ENCODE results near the gene PLCG1. TPM values are rescaled to one million over a fixed set of nuclear protein-coding genes. Genes with fewer than 3 reads are reported as not detected.

Gene PLCG1
- total and polyA plus RNA-seq, 9 donors: 69.4 to 118 (median 93.1) TPM

DNA sequence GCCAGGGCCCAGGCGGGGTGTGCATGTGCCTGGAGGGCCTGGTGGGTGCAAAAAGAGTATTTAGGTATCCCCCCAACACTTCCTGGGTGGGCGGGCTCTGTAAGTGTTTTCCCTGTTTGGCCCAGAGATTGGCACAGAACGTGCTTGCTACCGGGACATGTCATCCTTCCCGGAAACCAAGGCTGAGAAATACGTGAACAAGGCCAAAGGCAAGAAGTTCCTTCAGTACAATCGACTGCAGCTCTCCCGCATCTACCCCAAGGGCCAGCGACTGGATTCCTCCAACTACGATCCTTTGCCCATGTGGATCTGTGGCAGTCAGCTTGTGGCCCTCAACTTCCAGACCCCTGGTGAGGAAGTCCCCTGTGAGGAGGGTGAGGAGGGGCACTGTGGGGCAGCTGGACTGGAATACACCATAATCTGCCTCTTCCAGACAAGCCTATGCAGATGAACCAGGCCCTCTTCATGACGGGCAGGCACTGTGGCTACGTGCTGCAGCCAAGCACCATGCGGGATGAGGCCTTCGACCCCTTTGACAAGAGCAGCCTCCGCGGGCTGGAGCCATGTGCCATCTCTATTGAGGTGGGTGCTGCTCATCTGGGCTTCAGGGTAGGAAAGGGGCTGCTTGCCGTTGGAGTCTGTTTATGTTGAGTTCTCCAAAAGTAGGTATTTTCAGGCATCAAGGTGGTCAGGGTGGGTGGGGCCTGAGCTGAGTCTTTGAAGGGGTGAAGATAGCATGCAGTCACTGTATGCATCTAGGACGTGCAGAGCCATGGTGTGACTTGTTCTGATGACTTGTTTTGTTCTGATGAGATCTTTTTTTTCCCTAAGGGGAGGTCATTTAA, 35.2 kb downstream of the PLCG1 start:
- DNase-seq: peak; percentile 34
- Histone ChIP-seq H3K4me1 (ENCODE audit: control insufficient read depth, insufficient read depth, low read length) (peaks cover 20% of the 10 kb centered on the region), H3K27me3 (ENCODE audit: control insufficient read depth, insufficient read depth, low read length) (no peaks in the 10 kb centered on the region), H3K9me3 (replicated peaks; ENCODE audit: control insufficient read depth, low read depth, low read length) (no peaks in the 10 kb centered on the region), H3K27ac (ENCODE audit: low read length) (peak overlapping the region; percentile 20), H3K4me3 (ENCODE audit: low read length) (no peak overlapping the region), H3K36me3 (ENCODE audit: control insufficient read depth, insufficient read depth, low read length) (peaks cover 91% of the 10 kb centered on the region)
- WGBS (ENCODE audit: insufficient coverage): 61% methylated on average over 15 of the region's 18 CpGs

GRCh38 chr20:41173161-41173721, 35.9 kb downstream of the PLCG1 start:
- H3K4me1 ChIP-seq (ENCODE audit: control insufficient read depth, insufficient read depth, low read length): peaks cover 27% of the 10 kb centered on the region
- peak; percentile 90 for DNase-seq
- H3K4me3 ChIP-seq (ENCODE audit: low read length): no peak overlapping the region
- peaks cover 84% of the 10 kb centered on the region for H3K36me3 ChIP-seq (ENCODE audit: control insufficient read depth, insufficient read depth, low read length)
- H3K27ac ChIP-seq (ENCODE audit: low read length): peak overlapping the region; percentile 42
- no peaks in the 10 kb centered on the region for H3K9me3 ChIP-seq (replicated peaks; ENCODE audit: control insufficient read depth, low read depth, low read length)
- whole genome bisulfite sequencing (ENCODE audit: insufficient coverage): 18% methylated on average over 6 of the region's 9 CpGs
- H3K27me3 ChIP-seq (ENCODE audit: control insufficient read depth, insufficient read depth, low read length): no peaks in the 10 kb centered on the region

DNA sequence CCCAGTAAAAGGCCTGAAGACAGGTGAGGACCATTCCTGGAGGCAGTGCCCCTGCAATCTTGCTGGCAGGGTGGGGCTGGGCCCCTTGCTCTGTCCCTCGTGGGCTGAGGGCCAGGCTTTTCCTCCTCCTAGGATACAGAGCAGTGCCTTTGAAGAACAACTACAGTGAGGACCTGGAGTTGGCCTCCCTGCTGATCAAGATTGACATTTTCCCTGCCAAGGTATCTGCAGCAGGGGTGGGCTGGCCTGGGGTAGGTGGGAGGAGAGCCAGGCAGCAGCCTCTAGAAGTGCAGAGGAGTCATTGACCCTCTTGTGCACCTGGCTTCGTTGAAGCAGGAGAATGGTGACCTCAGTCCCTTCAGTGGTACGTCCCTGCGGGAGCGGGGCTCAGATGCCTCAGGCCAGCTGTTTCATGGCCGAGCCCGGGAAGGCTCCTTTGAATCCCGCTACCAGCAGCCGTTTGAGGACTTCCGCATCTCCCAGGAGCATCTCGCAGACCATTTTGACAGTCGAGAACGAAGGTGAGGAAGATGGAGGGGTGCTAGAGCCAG, 36.5 kb downstream of the PLCG1 start:
- 80% methylated on average over 13 of the region's 13 CpGs for WGBS (ENCODE audit: insufficient coverage)
- H3K4me1 ChIP-seq (ENCODE audit: control insufficient read depth, insufficient read depth, low read length): peaks cover 33% of the 10 kb centered on the region
- H3K27ac ChIP-seq (ENCODE audit: low read length): peak overlapping the region; percentile 42
- peaks cover 78% of the 10 kb centered on the region for H3K36me3 ChIP-seq (ENCODE audit: control insufficient read depth, insufficient read depth, low read length)
- no peaks in the 10 kb centered on the region for H3K27me3 ChIP-seq (ENCODE audit: control insufficient read depth, insufficient read depth, low read length)
- DNase-seq: peak; percentile 15
- no peaks in the 10 kb centered on the region for H3K9me3 ChIP-seq (replicated peaks; ENCODE audit: control insufficient read depth, low read depth, low read length)
- H3K4me3 ChIP-seq (ENCODE audit: low read length): no peak overlapping the region

DNA sequence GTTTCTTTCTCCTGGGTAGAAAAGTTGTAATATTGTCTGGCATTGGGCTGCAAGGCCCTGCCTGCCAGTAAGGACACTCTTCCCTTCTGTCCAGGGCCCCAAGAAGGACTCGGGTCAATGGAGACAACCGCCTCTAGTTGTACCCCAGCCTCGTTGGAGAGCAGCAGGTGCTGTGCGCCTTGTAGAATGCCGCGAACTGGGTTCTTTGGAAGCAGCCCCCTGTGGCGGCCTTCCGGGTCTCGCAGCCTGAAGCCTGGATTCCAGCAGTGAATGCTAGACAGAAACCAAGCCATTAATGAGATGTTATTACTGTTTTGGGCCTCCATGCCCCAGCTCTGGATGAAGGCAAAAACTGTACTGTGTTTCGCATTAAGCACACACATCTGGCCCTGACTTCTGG, 37.0 kb downstream of the PLCG1 start:
- H3K4me1 ChIP-seq (ENCODE audit: control insufficient read depth, insufficient read depth, low read length): peaks cover 38% of the 10 kb centered on the region
- H3K9me3 ChIP-seq (replicated peaks; ENCODE audit: control insufficient read depth, low read depth, low read length): no peaks in the 10 kb centered on the region
- no peak overlapping the region for H3K4me3 ChIP-seq (ENCODE audit: low read length)
- WGBS (ENCODE audit: insufficient coverage): 81% methylated on average over 8 of the region's 10 CpGs
- no peaks in the 10 kb centered on the region for H3K27me3 ChIP-seq (ENCODE audit: control insufficient read depth, insufficient read depth, low read length)
- DNase-seq: peak; percentile 4
- no peak overlapping the region for H3K27ac ChIP-seq (ENCODE audit: low read length)
- peaks cover 76% of the 10 kb centered on the region for H3K36me3 ChIP-seq (ENCODE audit: control insufficient read depth, insufficient read depth, low read length)

GRCh38 chr20:41174782-41175181, 37.4 kb downstream of the PLCG1 start:
- WGBS (ENCODE audit: insufficient coverage): 88% methylated on average over 1 of the region's 2 CpGs
- H3K4me3 ChIP-seq (ENCODE audit: low read length): no peak overlapping the region
- H3K27ac ChIP-seq (ENCODE audit: low read length): no peak overlapping the region
- peaks cover 38% of the 10 kb centered on the region for H3K4me1 ChIP-seq (ENCODE audit: control insufficient read depth, insufficient read depth, low read length)
- H3K36me3 ChIP-seq (ENCODE audit: control insufficient read depth, insufficient read depth, low read length): peaks cover 72% of the 10 kb centered on the region
- no peaks in the 10 kb centered on the region for H3K9me3 ChIP-seq (replicated peaks; ENCODE audit: control insufficient read depth, low read depth, low read length)
- no peaks in the 10 kb centered on the region for H3K27me3 ChIP-seq (ENCODE audit: control insufficient read depth, insufficient read depth, low read length)
- DNase-seq: no peak

- H3K27ac ChIP-seq (ENCODE audit: low read length): no peak overlapping the region
- peaks cover 67% of the 10 kb centered on the region for H3K36me3 ChIP-seq (ENCODE audit: control insufficient read depth, insufficient read depth, low read length)
- no peaks in the 10 kb centered on the region for H3K9me3 ChIP-seq (replicated peaks; ENCODE audit: control insufficient read depth, low read depth, low read length)
- no peaks in the 10 kb centered on the region for H3K27me3 ChIP-seq (ENCODE audit: control insufficient read depth, insufficient read depth, low read length)
- peak; percentile 6 for DNase-seq
- WGBS (ENCODE audit: insufficient coverage): 100% methylated on average over 1 of the region's 4 CpGs
- H3K4me3 ChIP-seq (ENCODE audit: low read length): no peak overlapping the region
- peaks cover 38% of the 10 kb centered on the region for H3K4me1 ChIP-seq (ENCODE audit: control insufficient read depth, insufficient read depth, low read length)
Measured at GRCh38 chr20:41175201-41175651, 37.9 kb downstream of the PLCG1 start.

DNA sequence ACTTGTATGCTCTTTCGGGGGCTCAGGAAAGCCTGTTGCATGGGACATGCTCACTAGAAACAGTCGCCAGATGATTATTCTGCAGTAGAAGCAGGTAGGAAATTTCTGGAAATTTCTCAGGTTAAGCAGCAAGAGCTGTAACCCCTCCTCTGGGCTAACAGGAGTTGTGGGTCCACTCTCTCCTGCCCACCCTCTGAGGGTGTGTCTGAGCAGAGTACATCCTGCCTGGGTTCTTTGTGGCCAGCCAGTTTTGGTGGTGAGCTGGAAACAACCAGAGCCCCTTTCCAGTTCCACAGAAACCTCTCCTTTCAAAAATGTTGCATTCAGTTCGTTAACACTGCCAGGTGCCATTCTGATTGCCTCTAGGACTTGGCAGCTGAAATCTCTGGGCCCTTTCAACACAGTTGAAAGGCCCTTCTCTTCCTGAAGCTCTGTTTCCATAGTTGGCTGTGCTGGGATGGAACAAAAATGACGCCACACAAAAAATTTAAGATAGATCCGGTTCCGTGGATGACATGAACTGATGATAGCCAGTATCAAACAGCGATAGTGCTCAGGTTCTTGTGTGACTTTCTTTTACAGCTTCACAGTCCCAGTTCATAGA, 38.5 kb downstream of the PLCG1 start:
- Histone ChIP-seq H3K4me1 (ENCODE audit: control insufficient read depth, insufficient read depth, low read length) (peaks cover 38% of the 10 kb centered on the region), H3K36me3 (ENCODE audit: control insufficient read depth, insufficient read depth, low read length) (peaks cover 61% of the 10 kb centered on the region), H3K27ac (ENCODE audit: low read length) (no peak overlapping the region), H3K9me3 (replicated peaks; ENCODE audit: control insufficient read depth, low read depth, low read length) (no peaks in the 10 kb centered on the region), H3K4me3 (ENCODE audit: low read length) (no peak overlapping the region), H3K27me3 (ENCODE audit: control insufficient read depth, insufficient read depth, low read length) (no peaks in the 10 kb centered on the region)
- 95% methylated on average over 4 of the region's 7 CpGs for WGBS (ENCODE audit: insufficient coverage)
- DNase-seq: peak; percentile 1

- H3K27me3 ChIP-seq (ENCODE audit: control insufficient read depth, insufficient read depth, low read length): no peaks in the 10 kb centered on the region
- H3K4me3 ChIP-seq (ENCODE audit: low read length): no peak overlapping the region
- peaks cover 38% of the 10 kb centered on the region for H3K4me1 ChIP-seq (ENCODE audit: control insufficient read depth, insufficient read depth, low read length)
- peaks cover 53% of the 10 kb centered on the region for H3K36me3 ChIP-seq (ENCODE audit: control insufficient read depth, insufficient read depth, low read length)
- peak overlapping the region; percentile 37 for H3K27ac ChIP-seq (ENCODE audit: low read length)
- peak; percentile 5 for DNase-seq
- H3K9me3 ChIP-seq (replicated peaks; ENCODE audit: control insufficient read depth, low read depth, low read length): no peaks in the 10 kb centered on the region
- 85% methylated on average over 4 of the region's 8 CpGs for WGBS (ENCODE audit: insufficient coverage)
Measured at GRCh38 chr20:41176711-41177552, 39.6 kb downstream of the PLCG1 start.

- Histone ChIP-seq H3K9me3 (replicated peaks; ENCODE audit: control insufficient read depth, low read depth, low read length) (no peaks in the 10 kb centered on the region), H3K27me3 (ENCODE audit: control insufficient read depth, insufficient read depth, low read length) (no peaks in the 10 kb centered on the region), H3K36me3 (ENCODE audit: control insufficient read depth, insufficient read depth, low read length) (peaks cover 51% of the 10 kb centered on the region), H3K27ac (ENCODE audit: low read length) (peak overlapping the region; percentile 67), H3K4me3 (ENCODE audit: low read length) (no peak overlapping the region), H3K4me1 (ENCODE audit: control insufficient read depth, insufficient read depth, low read length) (peaks cover 35% of the 10 kb centered on the region)
- peak; percentile 81 for DNase-seq
- 89% methylated on average over 2 of the region's 2 CpGs for WGBS (ENCODE audit: insufficient coverage)
Measured at GRCh38 chr20:41177636-41178035, 40.3 kb downstream of the PLCG1 start.
